Activated naive CD4-positive, alpha-beta T cell treated with Interleukin-2 at 50 U/mL for 16 hours (primary cell): ENCODE measurements around the gene GPR3.

Source experiments
- DNase-seq: peaks from one replicate; pipeline ENCODE4 v3.0.0-alpha.2; 2020

The GPR3 gene

DNA sequence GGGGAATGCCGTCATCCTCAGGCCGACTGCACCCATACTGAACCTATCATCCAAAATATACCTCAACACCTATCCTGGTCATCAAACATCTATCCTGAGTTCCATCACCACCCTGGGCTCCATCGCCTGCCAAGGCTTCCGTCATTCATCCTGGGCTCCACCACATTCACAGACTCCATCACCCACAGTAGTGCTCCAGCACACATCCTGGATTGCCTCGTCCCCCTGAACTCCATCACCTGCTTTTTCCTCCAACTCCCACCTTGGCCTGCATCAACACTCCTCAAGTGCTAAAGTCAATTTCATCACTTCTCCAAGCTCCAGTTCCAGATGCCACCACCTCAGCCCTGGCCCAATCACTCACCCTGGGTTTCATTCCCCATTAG, 33.5 kb upstream of the GPR3 start:
- no peak for DNase-seq

DNA sequence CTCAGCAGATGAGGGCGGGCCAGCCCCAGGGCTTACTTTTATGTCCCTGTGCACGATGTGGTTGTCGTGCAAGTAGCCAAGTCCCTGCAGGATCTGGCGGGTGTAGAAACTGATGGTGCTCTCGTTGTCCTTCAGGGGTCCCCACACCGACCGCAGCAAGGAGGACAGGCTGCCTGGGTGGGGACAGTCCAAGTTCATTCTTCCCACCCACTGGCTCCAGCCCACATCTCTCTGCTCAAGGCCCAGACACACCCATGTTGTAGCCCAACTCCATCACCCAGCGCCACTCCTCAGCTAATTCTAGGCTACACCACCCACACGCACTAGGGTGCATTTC, 32.6 kb upstream of the GPR3 start:
- no peak for DNase-seq

DNA sequence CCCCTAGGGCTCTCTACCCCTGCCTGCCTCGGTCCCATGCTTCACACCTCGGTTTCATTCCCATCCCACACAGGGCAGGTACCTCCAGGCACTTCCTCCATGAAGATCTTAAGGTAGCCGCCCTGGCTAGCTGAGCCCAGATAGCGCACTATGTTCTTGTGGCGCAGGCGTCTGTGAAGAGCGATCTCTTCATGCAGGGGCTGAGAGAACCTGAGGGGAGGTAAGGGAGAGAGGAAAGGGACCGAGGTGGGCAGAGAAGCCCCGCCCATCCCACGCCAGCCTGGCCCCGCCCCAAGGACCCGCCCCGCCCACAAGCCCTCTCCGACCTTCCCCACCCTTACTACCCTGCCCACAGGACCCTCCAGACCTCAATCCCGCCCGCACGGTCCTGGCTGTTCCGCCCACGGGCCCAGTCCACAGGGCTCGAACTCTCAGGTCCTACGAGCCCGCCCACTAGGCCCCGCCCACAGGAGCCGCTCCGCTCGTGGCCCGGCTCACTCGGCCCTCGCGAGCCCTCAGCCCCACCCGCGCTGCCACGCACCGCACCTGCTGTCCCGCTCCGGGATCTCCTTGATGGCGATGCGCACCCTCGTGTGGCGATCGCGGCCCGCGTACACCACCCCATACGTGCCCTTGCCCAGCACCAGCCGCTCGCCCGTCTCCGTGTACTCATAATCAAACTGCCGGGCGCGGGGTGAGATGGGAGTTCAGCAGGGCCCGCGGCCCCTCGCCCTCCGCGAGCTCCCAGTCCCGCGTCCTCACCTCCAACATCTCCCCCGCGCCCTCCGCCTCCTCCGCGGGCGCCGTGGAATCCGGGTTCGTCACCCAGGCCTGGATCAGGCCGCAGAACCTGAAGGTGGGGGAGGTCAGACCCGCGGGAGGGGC, 32.0 kb upstream of the GPR3 start:
- peak; percentile 50 for DNase-seq

DNA sequence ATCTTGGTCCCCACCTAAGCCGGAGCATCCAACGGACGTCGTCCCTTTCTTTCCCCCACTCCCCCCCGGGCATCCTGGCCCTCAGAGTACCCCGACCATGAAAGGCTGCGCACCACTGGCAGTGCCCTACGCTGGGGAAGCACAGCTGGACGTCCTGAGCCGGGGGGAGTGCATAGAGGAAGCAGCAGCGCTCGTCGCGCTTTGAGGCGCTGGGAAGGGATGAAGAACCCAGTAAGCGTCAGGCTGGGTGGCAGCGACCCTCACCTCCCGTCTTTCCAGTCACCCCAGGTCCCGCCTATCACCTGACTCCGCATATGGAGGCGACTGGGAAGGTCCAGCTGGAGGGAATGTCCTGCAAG, 31.4 kb upstream of the GPR3 start:
- DNase-seq = no peak

DNA sequence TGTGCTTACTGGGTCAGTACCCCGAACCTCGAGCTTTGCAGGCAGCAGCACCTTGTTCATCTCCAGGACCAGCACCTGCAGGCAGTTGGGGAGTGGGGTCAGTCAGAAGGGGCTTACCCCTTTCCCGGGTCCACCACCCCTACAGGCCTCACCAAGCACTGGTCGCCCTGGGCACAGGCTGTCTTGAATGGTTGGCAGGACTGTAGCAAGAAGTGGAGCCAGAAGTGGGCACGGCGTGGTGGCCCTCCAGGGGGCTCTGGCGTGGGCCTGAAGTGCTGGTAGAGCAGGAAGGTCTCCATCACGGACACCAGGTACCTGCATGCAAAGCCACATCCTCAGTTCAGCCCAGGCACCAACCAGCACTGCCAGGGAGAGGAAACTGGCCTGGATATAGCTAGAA, 30.9 kb upstream of the GPR3 start:
- DNase-seq = no peak

DNA sequence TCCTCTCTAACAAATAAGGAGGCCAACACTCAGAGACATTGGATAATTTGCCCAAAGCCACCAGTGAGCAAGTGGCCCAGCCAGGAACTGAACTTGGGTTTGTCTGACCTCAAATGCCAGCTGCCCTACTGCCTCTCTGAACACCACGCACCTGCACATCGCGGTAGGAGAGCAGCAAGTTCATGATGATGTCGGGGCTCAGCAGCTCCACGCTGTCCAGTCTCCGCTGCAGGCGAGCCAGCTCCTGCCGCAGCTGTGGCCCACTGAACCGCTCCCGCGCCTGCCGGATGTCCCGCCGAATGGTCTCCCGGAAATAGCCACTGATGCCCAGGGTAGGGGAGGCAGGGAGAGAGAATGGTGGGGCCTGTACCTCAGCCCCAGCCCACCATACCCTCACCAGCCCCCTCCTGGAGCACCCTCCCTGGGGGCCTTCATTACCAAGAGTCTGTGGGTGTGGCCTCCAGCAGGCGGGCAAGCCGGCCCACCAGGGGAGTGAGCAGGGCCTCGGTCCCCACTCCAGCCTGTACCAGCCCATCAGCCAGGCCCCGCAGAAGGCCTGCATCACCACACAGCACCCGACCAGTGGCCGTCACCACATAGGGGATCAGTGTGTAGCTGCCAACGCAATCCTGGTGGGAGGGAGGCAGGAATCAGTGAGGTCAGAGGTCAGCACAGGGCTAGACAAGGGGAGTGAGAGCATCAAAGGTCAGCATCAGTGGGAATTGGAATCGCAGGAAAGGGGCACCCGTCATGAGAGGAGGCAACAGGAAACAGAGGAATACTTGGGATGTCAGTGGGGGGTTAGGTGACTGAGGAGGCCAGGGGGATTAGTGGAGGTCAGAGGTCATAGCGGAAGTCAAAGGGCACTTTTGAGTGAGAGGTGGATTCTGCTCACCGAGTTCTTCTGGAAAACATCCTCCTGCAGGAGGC, 28.4 kb upstream of the GPR3 start:
- no peak for DNase-seq

DNA sequence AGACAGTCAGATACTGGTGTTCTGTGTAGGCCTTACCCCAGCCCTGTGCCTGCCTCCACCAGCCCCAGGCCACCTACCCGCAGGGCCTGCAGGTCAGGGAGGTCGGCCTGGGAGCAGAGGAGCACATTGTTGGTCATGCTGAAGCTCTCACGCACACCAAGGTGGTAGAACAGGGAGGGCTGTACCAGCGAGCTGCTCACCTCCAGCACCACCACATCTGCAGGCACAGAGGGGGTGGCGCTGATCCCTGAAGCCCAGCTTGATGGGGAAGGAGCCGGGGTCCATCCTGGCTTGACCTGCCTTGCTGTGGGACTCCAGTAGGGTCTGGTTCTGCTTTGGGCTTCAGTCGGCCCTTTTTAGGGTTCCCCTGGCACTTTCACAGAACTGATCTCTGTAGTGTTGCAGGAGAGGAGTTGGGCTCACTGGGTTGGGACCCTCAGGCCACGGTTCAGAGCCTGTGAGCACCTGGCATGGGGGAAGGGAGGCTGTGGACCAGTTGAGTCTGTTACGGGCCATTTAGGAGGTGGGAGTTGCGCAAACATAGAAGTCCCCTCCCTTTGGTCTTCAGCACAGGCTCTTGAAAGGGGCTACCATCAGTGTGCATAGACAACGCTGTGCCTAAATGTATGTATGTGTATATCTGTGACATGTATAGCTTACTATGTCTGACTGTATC, 27.6 kb upstream of the GPR3 start:
- DNase-seq = no peak

DNA sequence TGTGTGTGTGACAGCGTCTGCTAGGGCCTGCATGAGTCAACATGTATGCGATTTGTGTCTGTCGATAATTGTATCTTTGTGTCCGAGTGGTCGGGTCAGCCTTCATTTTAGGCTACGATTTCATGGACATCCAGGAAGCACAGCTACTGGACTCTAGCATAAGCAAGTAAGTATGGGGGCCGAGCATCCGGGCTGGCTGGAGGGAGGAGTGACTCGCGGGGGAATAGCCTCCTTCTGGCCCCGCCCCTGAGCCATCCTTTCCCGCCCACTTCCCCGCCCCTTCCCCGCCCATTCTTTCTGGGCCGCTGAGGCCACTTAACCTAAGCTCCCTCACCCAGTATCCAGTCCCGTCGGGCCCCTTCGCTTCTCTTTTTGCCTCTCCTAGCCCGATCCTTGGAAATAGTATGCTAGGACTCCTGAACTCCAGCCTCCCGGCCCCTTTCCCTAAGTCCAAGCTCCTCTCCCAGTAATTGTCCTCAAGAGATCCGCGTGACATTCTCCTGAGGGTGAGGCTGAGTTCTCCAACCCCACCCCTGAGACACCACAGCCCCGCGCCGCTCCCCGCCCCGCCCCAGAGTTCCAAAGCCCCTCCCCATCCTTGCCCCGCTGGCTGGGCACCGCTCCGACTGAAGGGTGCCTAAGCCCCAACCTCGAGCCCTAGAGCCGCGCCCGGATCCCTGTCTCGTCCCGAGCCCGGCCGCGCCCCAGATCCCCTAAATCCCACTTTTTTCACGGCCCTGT, 26.9 kb upstream of the GPR3 start:
- DNase-seq = peak; percentile 76

DNA sequence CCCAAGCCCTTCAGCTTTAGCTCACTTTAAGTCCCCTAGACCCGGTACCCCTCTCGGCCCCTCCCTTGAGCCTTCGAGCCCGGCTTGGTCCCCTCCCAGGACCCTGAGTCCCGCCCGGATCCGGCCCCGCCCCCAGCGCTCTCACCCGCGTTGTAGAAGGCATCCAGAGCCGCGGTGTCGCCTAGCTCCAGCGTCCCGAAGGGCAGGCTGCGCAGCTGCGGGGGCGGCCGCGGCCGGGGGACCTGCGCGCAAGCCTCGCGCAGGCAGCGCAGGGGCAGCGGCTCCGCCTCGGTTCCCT, 26.4 kb upstream of the GPR3 start:
- peak; percentile 80 for DNase-seq

DNA sequence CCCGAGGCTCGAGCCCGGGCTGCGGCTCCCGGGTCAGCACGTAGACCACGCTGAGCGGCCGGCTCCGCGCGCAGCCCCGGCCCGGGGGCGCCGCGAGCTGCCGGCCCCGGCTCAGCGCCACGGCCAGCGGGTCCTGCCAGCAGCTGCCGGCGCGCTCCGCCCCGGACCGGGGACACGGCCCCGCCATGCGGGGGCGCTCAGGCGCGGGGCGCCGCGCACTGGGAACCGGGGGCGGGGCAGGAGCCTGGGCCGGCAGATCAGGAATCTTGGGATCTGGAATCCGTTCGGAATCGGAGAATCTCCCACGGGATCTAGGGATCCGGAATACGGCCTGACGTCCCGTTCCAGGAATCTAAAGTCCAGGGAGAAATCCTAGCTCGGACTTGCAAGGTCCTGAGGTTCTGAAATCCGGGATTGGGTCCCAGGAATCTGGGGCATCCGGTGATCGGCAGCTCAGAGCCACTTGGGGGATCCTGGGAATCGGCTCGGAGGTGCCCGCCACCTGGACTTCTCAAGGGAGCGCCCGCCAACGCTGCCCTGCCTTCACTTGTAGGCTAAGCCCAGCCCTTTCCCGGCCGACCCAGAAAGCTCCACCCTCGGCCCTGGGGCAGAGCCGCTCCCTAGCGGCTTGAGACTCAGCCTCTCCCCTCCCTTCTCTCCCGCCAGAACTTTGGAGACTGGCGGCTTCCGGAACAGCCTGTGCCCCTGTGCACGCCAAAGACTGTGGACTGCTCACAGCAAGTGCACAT, 25.8 kb upstream of the GPR3 start, which contains the start of gene MAP3K6:
Gene MAP3K6, minus strand, starts transcription at position 551 of the 749 bp plus-strand sequence. Its CDS starts 364 bp downstream, at position 187.
- DNase-seq = peak; percentile 43

DNA sequence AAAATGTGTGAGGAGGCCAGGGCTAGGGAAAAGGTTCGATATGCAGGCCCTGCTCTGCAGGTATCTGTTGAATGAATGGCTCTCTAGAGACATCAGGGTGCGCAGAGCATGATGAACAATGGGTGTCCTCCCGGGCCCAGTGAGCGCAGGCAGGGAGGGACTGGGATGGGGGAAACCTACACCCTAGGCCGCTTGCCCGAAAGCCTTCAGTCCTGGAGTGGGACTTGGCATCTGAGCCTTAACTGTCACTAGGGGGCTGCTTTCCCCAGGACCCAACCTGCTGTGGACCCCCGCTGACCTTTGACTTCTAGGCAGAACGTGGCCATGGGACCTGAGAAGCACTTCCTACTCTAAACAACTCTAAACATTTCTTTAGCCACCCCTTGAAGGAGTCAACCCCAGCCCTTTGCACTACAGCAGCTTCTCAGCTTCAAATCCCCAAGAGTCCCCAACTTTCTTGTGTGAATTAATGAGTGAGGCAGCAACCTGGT, 25.2 kb upstream of the GPR3 start:
- no peak for DNase-seq

DNA sequence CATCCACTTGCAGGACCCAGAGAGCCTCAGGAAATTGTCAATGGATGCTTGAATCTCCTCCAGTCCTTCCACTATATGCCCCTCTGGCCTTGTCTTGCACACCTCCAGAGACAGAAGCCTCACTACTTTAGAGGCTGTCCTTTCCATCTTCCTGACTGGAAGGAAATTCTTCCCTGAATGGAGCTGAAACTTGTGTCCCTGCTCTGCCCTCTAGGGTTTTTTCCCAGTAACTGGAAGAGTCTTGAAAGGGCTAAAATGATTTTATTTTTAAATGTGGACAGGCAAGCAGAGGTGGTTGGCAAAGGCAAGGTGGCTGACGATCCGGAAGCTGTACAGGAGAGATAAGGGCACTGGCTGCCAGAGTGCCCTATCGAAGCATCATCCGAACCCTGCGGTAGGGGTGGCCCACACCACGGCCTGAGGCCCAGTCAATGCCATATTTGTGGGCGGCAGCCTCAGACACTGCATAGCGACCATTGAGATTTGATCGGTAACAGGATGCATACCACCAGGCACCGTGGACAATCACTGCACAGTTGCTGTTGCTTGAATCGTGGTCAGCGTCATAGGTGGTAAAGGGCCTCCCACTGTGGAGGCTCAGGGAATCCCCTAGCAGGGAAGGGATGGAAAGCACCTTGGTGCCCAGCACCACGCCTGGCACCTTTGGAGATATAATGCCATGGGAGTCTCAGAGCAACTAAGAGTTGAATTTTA, 23.4 kb upstream of the GPR3 start:
- no peak for DNase-seq

DNA sequence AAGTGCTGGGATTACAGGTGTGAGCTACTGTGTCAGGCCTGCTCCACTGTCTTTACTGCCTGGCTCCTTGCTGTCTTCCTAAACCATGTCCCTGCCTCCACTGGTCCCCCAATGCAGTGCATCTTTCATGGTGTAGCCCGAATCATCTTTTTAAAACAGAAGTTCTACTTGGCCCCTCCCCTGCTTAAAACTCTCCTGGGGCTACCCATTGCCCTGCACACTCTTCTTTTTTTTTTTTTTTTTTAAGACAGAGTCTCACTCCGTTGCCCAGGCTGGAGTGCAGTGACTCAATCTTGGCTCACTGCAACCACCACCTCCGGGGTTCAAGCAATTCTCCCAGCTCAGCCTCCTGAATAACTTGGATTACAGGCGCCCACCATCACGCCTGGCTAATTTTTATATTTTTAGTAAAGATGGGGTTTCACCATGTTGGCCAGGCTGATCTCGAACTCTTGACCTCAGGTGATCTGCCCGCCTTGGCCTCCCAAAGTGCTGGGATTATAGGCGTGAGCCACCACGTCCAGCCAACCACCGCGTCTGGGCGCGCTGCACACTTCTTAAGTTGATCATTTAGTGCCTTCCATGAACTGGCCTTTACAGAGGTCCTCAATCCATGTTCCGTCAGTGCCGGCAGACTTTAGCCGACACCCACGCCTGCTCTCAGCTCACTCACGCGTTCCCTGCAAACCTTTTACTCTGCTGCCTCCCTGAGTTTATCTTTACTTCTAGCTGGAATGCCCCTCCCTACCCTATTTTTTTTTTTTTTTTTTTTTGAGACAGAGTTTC, 20.2 kb upstream of the GPR3 start:
- DNase-seq = no peak

DNA sequence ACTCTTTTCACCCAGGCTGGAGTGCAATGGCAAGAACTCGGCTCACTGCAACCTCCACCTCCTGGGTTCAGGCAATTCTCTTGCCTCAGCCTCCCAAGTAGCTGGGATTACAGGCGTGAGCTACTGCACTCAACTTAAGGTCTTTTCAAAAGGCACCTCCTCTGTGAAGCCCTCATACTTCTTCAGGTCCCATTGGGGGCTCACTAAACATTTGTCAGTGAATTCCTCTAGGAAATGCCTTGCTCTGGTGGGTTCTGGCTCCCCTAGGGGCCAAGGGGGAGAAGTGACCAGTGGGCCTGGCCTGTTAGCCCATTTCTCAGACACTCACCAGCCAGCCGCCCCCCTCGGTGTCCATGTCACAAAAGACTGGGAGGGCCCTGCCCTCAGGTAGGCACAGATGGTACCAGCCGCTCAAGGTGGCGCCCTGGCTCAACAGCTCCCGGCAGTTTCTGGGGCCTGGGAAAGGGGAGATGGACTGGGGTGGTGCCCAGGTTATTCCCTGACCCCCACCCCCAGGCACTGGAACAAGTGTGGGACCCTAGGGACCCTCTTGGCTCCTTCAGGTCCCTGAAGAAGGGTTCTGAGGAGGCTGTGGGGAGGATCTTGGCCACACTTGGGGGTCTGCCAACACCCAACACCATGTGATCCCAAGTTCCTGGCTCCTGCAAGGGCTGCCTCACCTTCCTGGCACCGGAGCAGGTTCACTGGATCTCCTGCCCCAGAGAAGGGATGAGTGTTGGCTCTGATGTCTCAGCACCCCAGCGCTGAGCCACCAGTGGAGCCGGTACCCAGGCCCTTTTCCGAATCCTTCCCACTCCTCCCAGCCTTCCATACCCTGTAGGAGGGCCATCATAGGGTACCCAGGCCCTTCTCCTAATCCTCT, 19.4 kb upstream of the GPR3 start:
- no peak for DNase-seq

DNA sequence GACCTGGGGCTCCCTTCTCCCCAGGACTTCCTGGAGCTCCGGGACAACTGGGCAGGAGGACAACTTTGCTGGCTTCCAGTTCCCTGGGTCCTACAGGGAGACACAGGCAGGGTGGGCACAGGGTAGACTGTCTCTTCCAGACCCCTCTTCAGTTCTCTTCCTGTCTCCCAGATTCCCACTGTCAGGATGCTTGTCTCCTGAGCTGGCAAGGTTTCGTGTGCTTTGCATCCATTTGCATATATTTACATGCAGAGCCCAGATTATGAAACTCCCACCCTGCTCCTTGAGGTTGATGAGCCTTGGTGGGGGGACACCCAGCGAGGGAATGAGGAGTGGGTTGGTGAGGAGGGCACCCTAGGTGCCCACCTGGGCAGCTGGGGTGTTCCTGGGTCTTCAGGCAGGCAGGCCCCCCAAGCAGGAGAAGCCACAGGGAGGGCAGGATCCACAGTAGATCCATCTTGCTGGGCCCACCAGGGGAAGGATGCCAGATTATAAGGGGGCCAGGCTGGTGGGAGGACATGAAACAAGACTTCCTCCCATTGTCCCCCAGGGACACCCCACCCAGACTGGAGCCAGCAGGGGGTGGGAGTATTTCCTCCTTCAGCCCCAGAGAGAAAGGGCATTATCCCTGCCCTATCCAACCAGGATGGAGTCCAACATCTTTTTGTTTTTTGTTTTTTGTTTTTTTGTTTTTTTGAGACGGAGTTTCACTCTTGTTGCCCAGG, 17.9 kb upstream of the GPR3 start, which contains the start of gene FCN3:
Gene FCN3, minus strand, starts transcription at position 463 of the 725 bp plus-strand sequence. Its CDS starts 6 bp downstream, at position 457.
- no peak for DNase-seq

DNA sequence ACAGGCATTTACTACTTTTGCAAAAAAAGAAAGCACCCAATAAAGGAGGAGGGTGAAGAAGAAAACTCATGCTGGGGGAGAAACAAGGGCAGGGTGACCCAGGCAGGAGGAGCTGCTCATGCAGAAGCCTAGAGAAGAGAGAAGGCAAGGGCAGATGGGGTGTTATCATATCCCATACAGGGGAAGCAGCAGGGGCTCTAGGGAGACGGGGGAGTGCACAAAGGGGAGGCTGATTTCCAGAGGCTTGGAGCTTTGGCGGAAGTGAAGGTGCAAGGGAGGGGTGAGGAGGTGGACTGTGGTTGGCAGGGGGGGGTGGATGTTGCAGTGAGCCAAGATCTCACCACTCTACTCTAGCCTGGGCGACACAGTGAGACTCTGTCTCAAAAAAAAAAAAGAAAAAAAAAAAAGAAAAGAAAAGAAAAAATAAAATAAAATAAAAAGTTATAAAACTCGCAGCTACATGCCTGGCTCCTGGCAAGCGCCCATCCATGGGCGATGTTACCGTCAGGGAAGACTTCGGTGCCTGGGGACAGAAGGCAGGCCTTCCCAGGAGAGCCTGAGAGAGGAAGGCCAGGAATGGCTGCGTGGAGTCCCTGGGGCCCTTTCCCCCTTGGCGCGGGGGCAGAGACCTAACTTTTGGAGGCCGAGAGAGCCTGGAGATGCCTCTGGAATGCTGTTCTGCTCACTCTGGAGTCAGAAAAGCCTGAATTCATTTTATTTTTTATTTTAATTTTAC, 14.5 kb upstream of the GPR3 start:
- no peak for DNase-seq

DNA sequence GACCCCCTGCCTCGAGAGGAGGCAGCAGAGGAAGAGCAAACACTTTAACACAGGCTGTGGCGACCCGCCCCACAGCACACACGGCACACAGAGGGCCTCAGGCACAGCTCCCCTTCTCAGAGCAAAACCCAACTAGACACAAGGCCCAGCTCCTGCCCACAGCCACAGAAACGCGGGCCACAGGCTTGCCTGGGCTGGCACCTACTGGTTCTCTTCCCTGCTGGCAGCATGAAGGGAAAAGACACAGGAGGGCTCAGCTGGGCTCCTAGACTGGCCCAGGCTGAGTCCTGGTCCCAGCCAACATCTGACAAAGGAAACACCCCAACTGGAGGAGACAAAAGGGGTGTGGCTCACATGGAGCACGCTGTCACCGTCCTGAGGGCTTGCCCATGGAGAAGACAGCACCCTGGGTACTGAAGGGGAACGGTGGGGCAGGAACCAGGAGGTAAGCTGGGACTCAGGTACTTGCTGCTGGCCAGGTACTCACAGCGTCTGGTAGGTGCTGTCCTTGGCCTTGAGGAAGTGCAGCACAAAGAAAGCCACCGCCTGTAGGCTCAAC, 12.8 kb upstream of the GPR3 start:
- DNase-seq = no peak
